Cardiac fibroblast (primary cell): Measurements from ENCODE around the gene STOX2.
A peak's percentile ranks its signal among the peaks of the same experiment; 100 is the strongest.
"Not testable (repeated sequence)": the region's sequence is repeated elsewhere in the genome, so short reads cannot be mapped to it uniquely, and the experiment has no call there.

ENCODE experiments used
- DNase-seq, 2 donors: peaks; one replicate each; pipeline versions ENCODE4 v3.0.0 to v3.0.0-alpha.2; 2010; ENCODE audit warnings: low read depth in 2 of 2
- H3K4me3 ChIP-seq, 2 donors: replicated peaks in 1 of 2; 1 replicate in 1 of 2; 2 replicates in 1 of 2; pipeline ENCODE4 v1.5.1; 2011; ENCODE audit warnings: low read depth in 2 of 2, low read length in 2 of 2, mild to moderate bottlenecking in 2 of 2, moderate library complexity in 1 of 2
- TF ChIP-seq, protein P1 (sequence below): IDR thresholded peaks from one replicate; pipeline ENCODE4 v1.5.1; 2011; ENCODE audit warnings: low read depth, mild to moderate bottlenecking, low read length, inconsistent platforms

Gene STOX2

DNA sequence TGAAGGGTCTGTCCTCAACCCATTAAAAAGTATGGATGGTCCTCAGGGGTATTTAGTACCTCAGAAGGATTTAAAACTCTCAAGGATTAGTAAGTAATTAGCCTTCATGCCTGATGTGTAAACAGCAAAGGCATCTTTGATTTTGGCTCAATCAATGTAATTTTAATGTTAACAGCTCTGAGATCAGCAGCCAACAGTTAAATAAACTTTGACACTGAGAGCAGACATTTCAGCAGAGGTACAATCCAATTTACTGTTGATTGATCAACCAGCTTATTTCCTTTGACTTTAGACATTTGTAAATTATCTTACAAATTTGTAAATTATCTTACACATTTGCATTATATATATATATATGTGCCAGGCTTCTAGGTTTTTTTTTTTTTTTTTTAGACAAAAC lies 36.9 kb downstream of the STOX2 start:
- no peak overlapping the region for H3K4me3 ChIP-seq
- TF ChIP-seq, protein P1, sequence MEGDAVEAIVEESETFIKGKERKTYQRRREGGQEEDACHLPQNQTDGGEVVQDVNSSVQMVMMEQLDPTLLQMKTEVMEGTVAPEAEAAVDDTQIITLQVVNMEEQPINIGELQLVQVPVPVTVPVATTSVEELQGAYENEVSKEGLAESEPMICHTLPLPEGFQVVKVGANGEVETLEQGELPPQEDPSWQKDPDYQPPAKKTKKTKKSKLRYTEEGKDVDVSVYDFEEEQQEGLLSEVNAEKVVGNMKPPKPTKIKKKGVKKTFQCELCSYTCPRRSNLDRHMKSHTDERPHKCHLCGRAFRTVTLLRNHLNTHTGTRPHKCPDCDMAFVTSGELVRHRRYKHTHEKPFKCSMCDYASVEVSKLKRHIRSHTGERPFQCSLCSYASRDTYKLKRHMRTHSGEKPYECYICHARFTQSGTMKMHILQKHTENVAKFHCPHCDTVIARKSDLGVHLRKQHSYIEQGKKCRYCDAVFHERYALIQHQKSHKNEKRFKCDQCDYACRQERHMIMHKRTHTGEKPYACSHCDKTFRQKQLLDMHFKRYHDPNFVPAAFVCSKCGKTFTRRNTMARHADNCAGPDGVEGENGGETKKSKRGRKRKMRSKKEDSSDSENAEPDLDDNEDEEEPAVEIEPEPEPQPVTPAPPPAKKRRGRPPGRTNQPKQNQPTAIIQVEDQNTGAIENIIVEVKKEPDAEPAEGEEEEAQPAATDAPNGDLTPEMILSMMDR, result no peak
- no peak for DNase-seq

- no peak for DNase-seq
- no peak overlapping the region for H3K4me3 ChIP-seq
- TF ChIP-seq, protein P1, result no peak
Measured at GRCh38 chr4:183945741-183946140, 40.6 kb downstream of the STOX2 start.

DNA sequence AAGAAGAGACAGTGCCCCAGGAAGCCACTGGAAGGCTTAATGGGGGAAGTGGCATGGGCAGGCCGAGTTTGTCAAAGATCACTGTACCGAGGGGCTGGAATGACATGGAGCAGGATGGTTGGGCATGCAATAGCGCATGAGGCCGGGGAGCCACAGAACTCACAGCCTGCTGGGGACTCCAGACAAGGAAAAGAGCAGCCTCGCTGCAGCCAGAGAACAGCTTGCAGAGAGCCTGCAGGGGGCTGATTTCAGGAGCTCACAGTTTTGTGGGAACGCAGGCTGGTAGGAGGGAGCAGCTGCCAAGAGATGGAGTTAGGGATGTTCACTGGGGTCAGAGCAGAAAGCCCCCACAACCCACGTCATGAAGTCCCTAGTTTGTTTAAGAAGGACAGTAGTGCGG lies 45.4 kb downstream of the STOX2 start:
- no peak overlapping the region for H3K4me3 ChIP-seq
- DNase-seq, result no peak
- TF ChIP-seq, protein P1, result no peak

DNA sequence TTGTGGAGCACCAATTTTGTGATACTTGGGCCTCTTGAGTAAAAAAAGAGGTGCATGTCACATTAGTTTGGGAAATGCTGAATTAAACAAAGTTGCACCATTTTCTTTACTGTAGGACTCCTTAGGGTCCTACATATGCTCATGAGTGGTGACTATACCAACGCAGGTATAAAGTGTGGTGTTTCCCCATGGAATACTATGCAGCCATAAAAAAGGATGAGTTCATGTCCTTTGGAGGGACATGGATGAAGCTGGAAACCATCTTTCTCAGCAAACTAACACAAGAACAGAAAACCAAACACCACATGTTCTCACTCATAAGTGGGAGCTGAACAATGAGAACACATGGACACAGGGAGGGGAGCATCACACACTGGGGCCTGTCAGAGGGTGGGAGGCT lies 47.5 kb downstream of the STOX2 start:
- not testable (repeated sequence) for DNase-seq, H3K4me3 ChIP-seq

DNA sequence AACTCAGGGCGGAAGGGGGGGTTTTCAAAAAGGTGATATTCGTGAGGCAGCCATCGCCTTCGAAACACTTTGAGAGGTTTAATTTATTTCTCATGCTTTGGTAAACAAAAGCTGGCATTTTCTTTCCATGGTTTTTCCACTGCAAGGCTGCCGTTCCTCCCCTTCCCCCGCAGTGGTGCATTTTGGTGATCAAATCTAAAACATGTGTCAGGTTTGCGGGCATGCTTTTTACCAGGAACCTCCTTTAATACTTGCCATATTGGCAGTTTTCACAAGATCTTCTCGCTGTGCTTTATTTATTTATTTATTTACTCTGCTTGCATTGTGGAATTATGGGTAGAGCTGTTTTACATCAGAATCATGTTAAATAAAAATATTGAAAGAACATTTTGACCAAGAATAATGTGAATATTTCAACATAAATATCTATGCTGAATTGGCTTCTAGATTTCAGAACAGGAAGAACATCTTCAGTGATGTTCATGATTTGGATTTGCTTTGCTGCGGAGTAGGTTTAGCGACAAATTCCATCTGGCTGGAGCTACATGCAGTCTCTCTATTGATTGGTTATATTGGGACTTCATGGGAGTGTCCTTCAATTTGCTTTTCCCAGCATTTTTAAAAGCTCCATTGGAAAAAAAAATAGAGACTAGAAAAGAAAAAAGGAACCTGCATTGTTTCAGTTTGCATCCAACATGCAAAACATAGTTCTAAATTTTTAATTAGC lies 54.4 kb downstream of the STOX2 start:
- DNase-seq, result no peak
- no peak overlapping the region for H3K4me3 ChIP-seq
- TF ChIP-seq, protein P1, result no peak

DNA sequence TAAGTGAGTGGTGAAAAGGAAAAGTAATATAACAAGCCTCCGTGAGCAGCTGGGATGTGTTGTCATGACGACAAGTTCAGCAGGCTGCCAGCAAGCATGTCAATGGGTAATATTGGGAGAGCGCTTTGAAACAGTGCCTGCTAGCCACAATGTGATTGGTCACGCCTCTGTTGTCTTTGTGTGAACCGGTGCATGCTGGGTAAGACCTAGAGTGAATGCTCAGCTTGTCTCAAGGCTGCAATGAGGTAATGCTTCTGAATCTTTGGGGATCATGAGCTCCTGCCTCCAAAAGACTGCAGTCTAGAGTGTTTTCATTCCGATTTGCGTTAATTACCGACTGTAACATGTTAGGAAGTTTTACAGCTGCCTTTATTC lies 54.9 kb downstream of the STOX2 start:
- TF ChIP-seq, protein P1, result no peak
- peak; percentile 8 to 60 for DNase-seq
- no peak overlapping the region for H3K4me3 ChIP-seq

DNA sequence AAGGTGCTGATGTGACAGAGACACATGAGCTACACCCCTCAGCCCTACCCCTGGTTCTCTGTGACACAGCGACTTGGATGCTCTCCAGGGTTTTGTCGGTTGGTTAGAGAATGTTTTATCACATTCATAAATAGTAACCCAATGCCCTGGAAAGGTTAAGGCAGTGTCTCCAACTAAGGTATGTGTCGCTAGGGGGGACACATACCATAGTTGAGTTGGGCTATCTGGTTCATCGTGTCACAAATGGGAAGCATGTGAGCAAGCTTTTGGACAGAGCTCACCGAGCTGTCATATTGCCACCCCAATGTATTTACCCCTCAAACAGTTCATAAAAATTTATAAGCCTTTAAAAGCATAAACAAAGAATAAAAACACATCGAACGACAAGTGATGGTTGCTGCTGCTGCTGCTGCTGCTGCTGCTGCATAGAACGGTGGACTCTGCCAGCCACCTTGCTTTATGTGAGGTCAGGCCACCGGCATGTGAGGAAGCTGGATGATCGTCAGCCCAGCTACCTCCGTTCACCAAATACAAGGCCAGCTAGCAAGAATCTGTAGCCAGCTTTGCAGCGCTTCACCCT lies 55.9 kb downstream of the STOX2 start:
- TF ChIP-seq, protein P1, result no peak
- no peak for DNase-seq
- H3K4me3 ChIP-seq, result no peak overlapping the region
